GM19438 (cell line): Measurements from ENCODE around the gene KRT3.

ENCODE experiments used
- ATAC-seq: cut with Tn5 transposase; IDR thresholded peaks from one replicate; pipeline ENCODE4 v1.9.1; 2021; ENCODE audit warnings: low read depth; ENCODE audit not compliant: unreplicated experiment

Gene KRT3

DNA sequence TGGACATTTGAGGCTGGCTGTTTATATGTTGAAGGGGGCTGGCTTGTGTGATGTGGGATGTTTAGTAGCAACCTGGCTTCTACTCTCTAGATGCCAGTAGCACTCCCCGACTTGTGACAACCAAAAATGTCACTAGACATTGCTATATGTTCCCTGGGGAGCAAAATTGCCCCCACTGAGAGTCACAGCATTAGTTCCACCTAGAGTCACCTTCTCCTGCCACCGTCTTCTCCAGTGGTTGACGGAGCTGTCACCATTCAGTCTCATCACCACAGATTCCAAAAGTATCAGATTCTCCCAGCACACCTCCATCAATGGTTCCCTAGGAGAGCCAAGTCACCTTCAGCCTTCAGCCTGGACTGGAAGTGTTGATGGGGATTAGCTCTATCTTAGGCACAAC lies 11.0 kb downstream of the KRT3 start:
- no peak for ATAC-seq

DNA sequence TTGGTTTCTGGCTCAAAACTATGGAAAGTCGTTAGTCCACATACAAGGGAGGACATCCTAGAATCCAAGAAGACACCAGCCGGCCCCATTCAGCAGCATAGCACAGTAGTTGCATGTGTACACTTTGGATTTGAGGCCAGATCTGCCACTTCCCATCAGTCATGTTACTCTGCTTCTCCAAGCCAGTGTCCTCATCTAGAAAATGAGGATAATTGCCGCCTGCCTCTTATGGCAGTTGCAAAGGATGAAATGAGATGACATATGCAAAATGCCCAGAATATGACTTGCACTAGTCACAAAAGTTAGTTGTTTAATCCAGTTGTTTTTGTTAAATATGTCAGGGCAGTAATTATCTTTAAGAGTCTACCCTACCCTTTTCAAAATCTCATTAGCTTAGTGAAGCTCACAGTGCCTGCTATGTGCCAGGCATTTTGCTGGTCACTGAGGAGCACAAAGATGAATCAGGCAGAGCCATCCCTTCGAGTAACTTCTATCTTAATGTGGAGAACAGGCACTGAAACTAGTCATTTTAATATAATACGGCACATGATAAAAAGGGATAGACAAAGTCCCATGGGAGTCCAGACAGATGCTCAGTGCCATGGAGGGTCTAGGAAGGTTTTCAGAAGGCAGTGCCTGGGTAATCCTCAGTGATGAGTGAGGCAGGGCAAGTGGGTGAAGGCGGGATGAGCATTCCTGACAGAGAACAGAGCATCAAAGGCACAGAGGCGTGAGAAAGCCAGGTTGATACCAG lies 12.2 kb downstream of the KRT3 start:
- ATAC-seq: no peak

DNA sequence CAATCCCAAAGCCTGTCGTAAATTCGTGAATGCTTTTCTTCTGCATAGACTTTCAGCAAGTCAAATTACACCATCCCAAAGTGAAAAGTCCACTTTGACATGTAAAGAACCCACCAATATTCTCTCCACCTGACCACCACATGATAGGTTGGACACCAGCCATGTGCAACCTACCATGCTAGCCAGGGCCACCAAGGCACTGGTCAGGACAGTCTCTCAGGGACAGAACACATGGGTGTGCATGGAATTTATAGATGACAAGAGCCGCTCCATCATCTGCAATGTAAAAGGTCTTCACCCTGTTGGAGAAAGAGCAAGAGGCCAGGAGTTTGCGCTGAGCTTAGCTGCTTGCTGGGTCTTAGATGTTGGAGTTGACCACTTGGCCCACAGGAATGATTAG lies 13.4 kb downstream of the KRT3 start:
- no peak for ATAC-seq

DNA sequence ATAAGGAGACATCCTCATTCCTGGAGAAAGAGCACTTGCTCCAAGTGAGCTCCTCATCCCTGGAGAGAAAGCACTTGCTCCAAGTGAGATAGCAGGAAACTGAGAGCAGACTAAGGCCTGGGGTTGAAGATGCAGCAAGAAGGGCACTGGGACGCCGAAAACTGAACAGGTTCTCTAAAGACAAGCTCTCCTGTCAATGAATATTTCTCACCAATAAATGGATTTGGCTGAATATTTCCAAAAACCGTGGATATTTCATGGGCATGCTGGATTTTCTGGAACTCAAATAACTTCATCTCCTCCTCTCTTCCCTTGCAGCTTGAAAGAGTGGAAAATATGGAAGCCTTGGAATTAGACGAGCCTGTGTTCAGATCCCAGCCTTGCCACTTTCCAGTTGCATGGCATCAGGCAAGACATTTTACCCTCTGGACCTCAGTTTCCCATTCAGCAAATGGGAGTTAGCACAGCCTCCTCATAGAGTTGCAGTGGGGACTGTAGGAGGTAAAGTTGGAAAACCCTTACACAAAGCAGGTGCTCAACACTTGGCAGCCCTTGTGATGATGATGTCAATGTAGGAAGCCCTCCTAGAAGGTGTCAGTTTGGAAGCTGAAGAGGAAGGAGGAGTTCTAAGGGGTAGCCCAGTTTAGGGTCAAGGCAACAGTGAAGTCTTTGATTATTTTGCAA lies 14.4 kb downstream of the KRT3 start:
- ATAC-seq: no peak

DNA sequence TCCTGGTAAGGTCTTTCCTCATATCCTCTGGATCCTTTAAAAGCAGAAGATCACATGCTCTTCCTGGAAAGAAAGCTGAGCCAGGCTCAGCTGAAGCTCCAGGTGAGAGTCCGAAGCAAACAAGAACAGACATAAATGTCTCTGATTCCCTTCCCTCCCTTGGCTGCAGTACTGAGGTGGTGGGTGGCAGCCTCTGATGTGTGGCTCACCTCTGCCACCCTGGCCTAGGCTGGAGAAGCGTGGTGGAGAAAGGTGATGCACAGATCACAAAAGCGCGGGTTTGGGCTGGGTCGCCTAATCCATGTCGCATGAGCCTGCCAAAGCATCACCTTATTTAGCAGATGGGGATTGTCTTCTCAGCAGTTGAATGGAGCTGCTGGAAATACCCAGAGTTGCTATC lies 16.0 kb downstream of the KRT3 start:
- ATAC-seq: no peak

DNA sequence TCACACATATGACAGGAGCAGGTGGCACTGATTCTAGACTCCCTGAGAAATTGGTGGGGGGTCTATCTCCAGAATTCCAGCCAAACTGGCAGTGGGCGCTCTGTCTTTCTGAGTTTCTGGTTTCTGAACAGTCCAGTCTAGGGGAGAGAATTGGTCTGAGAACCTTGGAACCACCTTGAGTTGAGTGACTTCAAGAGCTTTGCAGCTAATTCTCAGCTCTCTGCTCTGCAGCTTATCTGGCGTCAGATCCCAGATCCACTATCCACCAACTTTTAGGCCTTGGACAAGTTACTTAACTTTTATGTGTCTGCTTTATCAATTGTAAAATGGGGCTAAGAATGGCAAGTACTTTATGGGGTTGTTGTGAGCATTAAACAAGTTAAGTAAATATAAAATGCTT lies 17.1 kb downstream of the KRT3 start:
- no peak for ATAC-seq

DNA sequence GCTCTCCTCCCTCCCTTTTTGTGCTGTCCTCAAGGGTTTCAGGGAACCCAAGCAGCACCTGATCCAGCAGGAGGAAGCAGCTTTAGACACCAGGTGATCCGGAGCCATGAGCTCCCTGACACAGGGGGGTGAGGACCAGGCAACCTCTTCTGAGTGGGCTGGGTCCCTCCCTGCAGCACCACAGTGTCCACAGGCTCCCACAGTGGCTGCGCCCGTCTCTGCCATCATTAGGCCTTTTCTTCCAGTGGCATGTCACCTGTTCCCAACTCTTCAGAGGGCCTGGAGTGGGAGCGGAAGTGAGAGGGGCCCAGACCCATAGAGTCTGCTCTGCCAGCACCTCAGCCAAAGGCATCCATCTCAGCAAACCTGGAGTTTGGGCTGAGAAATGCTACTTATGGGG lies 18.4 kb downstream of the KRT3 start:
- no peak for ATAC-seq

DNA sequence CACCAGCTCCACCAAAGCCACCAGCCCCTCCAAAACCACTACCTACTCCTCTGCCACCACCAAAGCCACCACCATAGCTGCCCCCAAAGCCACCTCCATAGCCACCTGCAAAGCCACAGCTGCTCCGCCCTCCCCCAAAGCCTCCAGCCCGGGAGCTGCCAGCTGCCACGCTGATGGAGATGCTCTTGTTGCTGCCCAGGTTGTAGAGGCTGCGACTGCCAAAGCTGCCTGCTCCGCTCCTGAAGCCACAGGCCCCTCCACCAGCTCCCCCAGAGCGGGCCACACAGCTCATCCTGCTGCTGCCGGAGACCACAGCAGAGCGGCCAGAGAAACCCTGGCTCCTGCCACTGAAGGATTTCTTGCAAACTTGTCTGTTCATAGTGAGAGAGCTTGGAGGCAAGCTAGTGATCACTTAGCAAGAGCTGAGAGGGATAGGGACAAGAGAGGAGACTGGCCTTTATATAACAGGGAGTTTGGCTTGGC lies 19.0 kb downstream of the KRT3 start, which contains the start of gene KRT76:
TSS of gene KRT76 (minus strand) at position 433 of the 483 bp plus-strand sequence. CDS start at position 379, 54 bp downstream.
- no peak for ATAC-seq

DNA sequence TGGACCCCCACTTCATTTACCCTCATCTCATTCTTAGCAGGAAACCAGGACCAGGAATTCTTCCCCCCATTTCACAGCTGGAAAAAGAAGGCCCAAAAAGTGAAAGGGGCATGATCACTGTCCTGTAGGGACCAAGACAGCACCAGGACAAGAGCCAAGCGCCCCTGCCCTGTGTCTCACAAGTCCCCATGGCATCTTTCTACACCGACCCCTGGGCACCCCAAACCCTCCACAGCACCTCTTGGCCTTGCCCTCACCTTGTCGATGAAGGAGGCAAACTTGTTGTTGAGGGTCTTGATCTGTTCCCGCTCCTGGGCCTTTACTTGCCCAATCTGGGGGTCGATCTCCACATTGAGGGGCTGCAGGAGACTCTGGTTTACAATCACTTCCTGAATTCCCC lies 19.5 kb downstream of the KRT3 start:
- no peak for ATAC-seq

DNA sequence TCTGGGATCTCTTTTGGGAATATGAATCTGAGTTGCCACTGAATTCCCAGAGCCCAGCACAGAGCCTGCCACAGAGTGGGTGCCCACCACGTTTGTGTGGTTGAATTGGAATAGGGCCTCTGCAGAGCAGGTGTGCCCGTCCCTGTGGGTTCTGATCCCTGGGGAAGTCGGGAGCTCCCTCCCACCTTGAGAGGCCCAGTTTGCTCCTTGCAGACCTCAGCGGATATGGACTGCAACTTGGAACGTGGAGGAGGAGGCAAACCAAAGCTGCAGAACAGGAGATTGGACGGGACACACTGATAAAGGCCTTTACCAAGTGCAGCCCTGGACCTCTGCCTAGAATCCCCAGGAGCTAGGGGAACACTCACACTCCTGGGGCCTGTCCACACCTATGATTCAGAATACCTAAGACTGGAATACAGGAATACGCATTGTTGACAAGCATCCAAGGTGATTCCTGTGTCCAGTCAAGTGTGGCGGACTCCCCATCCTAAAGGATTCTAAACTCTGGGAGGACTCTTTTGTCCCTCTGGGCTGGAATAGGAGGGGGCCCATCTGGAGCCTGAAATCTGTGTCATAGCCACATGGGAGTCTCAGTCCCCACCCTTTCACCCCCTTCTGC lies 21.2 kb downstream of the KRT3 start:
- ATAC-seq: no peak

DNA sequence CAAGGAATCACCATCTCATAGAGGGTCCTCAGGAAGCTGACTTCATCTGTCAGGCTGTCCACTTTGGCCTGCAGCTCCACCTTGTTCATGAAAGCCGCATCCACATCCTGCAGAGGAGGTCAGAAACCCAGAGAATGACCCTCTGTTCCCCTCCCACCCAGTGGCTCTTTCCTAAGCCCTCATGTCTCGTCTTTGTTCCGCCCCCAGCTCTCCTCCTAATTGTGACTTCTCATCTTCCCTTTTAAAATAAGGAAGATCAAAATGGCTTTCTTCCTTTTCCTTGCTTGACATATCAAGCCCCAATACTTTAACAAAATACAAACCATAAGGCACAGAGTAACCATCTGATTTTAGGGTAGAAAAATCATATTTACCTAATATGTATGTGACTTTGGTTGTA lies 23.1 kb downstream of the KRT3 start:
- no peak for ATAC-seq

DNA sequence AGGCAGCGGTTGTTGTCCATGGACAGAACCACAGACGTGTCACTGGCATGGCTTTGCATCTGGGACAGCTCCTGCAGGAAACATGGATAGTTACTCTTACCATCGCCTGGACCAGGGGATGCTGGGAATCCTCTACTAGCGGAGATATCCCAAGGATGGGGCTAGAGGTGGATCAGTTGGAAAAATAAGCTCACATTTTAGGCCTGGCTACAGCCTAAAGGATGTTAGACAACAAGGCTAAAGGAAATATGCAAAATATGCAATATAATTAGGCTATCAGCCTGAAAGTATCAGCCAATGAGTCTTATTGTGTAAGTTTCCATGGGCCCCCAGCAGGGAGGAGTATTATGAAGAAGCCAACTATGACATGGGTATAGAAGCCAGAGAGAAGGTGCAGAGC lies 23.7 kb downstream of the KRT3 start:
- ATAC-seq: no peak

DNA sequence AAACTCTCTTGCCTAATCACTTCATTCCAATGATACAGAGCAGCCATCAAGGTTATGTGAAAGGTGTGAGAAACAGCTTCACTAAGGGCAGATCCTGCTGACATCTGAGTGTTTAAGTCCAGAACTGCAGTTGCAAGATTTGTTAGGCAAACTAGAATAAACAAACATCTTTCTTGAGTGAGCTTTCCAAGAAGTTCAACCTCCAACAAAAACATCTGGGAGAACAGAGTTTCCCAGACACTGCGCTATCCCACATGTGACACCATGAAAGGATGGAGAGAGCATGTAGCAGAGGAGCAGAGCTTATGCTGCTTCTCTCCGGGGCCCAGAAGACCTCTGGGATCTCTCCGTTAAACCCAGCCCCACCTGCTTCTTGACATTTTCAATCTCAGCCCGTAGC lies 24.4 kb downstream of the KRT3 start:
- no peak for ATAC-seq

DNA sequence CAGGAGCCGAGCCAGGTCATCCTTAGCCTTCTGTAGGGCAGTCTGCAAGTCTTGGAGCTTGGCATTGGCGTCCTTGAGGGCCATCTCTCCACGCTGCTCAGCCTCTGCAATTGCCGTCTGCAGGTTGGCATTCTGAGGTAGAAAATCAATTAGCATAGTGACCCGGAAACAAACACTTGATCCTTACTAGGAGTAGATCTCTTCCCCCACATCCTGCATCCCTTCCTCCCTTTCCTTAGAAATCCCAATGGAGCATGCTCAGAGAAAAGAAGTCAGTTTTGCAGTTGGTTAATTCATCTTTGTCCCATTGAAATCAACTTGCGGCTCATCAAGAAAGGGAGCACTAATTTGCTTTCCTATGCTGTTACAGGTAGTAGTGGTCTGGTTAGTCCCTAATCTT lies 24.8 kb downstream of the KRT3 start:
- ATAC-seq: no peak

DNA sequence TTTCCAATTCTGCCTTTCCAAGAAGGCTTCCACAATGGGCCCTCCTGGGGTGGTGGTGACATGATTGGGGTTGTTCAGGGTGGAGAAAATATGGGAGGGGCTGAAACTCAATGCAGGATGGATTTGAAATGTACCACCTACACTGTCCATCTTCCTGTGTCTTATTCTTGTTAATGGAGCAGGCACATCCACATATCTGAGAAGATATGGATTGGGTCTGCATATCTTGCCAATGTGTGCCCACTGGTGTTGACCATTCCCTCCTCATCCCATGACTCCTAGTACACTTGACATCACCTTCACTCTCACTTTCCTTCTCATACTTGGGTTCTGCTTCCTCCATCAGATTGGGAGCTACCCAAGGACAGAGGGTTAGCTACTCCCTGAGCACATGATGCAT lies 26.0 kb downstream of the KRT3 start:
- no peak for ATAC-seq

DNA sequence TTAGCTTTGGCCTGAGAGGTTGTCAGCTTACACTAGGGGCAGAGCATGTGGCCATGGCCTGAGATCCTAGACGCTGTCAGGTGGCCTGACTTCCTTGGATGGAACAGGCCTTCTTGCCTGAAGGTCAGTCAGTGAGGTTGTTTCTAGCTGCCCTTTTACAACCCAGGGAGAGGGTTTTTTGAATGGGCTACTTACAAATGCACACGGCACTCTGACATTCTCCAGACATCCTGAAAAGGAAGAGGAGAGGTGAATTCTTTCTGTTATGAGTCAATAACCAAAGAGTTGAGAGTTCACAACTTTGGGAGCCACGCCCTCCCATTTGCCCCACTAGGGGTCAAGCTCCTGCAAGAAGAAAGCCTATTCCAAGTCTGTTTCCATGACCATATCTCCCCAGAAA lies 26.6 kb downstream of the KRT3 start:
- ATAC-seq: no peak

DNA sequence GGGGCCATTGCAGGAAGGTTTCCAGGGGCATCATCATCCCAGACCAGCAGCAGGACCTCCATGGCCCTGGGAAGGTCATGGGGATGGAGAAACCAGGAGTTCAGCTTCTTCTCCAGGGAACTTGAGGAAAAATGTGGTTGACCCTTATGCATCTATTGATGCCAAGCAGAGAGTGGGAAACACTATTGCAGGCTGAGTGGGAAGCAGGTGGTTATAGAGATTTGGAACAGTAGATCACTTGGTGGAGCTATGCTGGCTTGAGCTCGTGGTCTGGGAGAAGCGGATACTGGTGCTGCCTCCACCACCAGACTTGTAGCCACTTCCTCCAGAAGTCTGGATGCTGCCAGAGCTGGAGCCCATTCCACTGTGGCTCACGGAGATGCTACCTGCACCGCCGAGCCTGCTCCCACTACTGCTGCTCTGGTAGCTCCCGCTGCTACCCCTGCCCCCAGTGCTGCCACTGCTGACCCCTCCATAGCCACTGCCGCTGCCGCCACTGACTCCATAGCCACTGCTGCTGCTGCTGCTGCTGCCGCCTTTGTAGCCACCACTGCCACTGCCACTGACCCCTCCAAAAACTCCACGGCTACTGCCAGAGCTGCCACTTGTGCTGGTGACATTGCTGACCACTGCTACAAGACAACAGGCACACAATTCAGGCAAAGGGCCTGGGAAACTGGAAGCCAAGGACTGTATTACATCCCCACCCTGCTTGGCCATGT lies 27.3 kb downstream of the KRT3 start:
- ATAC-seq: no peak

DNA sequence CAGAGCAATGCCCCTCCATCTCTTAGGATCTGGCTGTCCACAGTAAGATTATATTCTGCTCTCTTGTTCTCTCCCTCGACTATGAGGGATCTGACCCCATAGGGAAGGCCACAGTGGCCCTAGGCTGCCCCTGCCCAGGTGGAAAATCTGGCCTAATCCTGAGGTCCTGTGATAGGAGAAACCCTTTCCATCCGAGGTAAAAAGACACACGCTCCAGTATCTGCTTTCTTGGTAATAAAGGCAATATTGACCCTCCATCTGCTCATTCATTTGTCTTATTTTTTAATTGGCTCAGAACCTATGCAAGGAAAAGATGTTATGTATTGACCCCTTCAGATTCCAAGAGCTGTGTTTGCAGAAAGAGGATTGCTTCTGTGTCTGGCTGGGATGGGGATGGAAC lies 28.5 kb downstream of the KRT3 start:
- no peak for ATAC-seq

DNA sequence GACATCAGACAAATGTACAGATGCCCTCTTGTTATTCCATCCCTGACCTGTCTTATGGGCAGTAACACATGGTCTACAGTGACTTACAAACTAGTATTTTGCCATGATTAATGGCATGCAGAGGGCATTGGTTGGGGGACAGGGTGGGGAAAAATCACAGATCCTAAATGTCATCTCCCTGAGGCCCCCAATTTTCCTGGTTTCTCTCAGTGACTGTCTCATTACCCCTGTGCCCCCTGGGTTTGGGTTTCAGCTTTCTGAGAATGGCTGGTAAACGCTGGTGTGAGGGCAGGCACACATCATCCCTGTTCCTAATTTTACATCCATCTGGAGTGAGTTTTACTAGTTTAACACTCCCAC lies 28.9 kb downstream of the KRT3 start:
- ATAC-seq: no peak

DNA sequence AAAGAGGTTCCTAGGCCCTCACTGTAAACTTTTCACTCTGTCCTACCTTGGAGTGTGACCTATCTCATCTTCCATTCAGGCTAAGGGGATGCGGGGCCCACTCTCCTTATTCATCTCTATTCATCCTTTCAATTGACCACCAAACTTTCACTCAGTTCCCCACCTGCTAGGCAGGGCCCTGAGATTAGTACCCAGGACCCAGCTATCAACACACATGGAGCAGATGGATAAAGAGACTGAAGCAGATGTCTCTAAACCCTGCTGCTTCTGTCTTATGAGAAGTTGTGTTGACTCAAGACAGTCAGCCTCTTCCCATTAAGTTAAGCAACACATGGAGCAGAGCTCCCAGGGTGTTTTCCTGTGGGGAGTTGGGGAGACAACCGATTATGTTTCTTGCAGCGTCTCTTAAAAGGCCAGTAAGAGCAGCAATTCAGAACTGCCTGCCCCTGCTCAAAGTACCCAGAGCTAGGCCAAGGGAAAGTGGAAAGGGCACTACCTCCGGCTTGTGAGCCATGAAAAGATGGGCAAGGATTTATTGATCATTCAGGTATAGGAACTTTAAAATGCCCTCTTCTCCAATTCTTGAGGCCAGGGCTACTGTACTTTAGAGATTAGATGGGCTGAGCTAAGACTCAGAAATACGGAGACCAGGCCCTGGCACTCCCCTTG lies 29.4 kb downstream of the KRT3 start:
- ATAC-seq: no peak

DNA sequence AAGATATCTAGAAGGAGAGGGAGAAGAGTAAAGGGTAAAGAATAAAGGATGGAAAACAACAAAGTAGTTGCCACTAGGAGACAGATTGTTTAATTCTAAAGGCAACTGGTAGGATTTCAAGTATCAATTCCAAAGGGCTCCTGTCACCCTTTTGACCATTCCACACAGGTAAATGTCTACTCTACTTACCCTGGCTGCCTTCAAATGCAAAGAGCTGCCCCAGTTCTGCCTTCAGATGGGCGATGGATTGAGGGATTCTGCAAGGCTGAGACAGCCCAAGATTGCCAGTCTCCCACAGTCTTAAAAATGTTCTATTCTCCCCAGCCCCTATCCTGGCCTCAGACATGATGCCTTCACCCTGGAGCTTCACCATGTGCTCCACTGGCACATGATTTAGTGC lies 30.2 kb downstream of the KRT3 start:
- ATAC-seq: no peak
